Left kidney (tissue), 2 donors: Measurements from ENCODE around the gene LTBP2. TPM values are rescaled to one million over a fixed set of nuclear protein-coding genes. Genes with fewer than 3 reads are reported as not detected.

Experiments used
- DNase-seq: peaks from one replicate; pipeline ENCODE4 v3.0.0-alpha.2; 2013
- polyA plus RNA-seq: library from polyadenylated mRNA; unstranded; fragments of 120-200 nt; gene quantifications from one replicate; pipeline ENCODE4 v1.2.1, GENCODE V29; 2013; ENCODE audit not compliant: insufficient read length

Gene LTBP2
- polyA plus RNA-seq, 1 donor, result 2.3 TPM

DNA sequence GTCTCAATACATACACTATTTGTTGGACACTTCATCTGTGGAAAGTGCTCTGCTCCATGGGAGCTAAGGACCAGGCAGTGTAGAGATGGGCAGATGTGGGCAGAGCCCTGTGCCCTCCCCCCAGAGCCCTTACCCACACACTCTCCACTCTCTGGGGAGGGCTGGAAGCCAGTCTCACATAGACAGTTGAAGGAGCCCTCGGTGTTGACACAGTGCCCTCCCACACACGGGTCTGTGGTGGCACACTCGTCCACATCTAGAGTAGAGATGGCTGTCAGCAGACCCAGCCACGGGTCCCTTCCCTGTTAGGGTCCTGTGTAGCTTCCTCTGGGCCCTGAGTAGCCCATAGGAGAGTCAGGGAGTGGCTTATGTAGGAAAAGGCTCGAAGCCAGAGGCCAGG, 104.2 kb downstream of the LTBP2 start:
- DNase-seq, result no peak

DNA sequence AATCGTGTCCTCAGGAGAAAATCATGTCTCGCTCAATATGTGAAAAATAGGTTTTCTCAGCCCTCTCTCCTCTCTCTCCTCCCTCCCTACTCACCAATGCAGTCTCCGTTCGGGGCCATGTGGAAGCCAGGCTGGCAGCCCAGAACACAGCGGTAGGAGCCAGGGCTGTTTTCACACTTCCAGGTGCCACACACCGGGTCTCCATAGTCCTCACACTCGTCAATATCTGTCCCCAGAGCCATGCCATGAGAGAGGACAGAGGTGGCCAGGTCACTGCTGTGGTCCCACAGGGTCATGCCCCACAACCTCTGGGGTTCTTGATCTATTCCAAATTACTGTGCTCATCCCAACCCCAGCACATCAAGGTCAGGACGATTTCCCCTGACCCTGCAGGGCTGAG, 105.0 kb downstream of the LTBP2 start:
- DNase-seq, result no peak

DNA sequence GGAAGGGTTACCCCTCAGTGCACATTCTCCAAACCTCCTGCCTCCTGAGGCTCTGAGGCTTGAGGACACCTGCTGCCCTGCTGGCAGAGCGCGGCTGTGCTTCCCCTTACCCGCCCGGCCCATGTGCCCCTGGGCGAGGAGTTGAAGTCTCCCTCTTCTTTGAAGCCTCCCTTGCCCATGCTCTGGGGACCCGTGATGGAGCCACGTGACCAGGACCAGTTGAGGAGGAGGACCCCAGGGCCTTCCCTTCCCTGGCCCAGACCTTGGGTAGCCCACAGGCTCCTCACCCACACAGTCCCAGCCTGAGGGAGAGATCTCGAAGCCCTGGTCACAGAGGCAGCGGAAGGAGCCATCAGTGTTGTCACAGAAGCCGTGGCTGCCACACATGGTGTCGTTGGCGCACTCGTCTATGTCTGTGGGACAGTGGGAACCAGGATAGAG, 105.6 kb downstream of the LTBP2 start:
- DNase-seq, result no peak

DNA sequence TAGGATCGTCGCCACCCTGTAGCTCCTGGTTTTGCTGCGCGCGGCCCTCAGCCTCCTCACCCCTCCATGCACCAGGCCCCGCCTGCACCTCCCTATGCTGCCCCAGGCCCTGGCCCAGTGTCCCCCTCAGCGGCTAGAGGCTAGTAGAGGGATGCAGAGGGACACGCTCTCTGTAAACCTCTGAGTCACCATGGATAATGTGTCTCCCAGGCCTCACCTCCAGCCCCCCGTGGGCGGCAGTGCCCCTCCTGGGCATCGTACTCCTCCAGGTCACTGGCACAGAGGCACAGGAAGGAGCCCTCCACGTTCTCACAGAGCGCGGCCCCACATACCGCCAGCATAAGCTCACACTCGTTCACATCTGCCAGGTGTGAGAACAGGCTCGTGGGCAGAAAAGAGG, 106.2 kb downstream of the LTBP2 start:
- no peak for DNase-seq

DNA sequence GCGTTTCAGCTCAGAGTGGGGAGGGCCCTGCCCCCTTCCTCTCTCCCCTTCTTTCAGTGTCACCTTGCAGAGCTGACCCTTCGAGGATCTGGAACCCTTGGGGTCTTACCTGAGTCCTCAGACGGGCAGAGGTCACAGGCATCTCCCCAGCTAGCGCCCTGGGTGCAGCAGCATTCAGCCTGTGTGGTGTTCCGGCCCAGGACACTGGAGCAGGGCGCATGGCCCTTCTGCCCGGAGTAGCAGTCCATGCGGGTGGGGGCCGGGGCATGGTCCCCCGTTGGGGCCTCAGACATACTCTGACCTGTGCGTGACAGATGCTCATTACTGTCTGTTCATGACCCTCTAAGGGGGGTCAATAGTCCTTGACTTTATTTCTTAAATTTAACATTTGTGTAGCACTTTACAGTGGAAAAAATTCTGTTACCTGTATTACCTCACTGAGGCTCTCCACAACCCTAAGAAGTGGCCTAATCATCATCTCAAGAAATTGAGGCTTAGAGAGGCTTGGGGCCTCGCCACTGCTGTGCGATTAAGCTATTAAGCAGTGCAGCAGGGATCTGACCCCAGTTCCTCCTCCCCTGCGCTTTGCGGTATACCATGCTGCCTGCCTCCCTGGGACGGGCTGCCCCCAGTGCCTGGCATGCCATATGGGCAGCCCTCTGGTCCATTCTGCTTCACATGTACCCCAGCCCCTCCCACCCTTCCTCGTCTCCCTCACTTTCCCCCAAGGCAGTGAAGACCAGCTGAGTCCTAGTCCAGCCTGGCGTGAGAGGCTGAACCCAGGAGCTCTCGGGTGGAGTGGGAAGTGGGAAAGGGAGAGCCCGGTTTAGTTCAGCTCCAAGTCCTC, 106.9 kb downstream of the LTBP2 start:
- no peak for DNase-seq

DNA sequence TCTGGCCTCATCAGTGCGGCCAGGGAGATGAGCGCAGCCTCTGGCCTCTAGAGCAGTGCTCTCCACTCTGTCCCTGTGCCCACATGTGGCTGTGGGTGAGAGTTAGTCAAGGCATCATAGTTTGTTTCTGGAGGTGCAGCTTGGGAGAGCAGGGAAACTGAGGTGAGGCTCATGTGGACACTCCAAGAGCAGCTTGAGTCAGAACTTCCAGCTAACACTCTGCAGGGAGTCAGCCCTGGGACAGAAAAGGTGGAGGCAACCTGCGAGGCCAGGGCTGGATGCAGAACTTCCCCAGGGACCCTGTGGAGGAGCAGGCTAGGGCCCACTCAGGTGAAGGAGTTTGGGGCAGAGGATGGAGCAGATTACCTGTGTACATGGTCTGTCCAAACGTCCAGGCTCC, 107.6 kb downstream of the LTBP2 start:
- DNase-seq, result no peak

DNA sequence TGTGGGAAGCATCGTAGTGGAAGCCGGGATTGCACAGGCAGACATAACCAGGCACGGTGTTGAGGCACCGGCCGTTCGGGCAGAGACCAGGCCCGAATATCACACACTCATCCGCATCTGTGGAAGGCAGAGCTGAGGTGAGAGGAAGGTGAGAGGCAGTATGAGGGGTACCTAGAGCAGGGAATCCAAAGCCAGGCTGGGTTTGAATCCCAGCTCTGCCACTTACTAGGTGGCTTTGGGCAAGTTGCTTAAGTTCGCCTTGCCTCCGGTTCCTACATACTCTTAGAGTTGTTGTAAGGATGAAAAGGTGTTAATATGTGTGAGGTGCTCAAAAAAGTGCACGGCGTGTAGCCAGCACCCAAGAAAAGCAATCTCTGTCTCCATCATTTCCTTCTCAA, 108.1 kb downstream of the LTBP2 start:
- DNase-seq, result no peak

DNA sequence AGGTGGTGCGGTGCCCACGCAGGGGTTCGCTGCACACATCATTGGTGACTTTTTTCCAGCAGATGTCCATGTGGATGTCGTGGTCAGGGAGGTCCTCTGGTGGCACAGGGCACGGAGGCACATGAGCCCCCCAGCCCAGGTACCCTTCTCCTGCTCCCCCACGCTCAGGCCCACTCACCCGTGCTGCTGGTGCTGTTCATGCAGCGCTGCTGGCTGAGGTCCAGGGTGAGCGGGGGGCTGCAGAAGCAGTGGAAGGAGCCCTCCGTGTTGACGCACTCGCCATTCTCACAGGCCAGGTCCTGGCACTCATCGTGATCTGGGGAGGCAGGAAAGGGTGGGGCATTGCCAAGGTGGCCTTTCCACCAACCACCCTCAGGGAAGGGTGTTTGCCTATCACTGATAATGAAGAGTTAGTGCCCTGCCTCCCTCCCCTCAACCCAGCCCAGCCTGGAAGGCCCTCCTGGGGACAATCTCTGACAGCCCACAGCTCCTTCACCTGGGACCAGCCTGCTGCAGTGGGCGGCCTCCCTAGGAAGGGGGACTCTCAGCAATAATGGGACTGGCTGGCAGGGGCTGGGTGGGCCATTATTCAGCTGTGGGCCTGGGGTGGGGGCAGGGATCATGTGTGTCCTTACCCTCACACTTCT, 108.6 kb downstream of the LTBP2 start:
- no peak for DNase-seq

DNA sequence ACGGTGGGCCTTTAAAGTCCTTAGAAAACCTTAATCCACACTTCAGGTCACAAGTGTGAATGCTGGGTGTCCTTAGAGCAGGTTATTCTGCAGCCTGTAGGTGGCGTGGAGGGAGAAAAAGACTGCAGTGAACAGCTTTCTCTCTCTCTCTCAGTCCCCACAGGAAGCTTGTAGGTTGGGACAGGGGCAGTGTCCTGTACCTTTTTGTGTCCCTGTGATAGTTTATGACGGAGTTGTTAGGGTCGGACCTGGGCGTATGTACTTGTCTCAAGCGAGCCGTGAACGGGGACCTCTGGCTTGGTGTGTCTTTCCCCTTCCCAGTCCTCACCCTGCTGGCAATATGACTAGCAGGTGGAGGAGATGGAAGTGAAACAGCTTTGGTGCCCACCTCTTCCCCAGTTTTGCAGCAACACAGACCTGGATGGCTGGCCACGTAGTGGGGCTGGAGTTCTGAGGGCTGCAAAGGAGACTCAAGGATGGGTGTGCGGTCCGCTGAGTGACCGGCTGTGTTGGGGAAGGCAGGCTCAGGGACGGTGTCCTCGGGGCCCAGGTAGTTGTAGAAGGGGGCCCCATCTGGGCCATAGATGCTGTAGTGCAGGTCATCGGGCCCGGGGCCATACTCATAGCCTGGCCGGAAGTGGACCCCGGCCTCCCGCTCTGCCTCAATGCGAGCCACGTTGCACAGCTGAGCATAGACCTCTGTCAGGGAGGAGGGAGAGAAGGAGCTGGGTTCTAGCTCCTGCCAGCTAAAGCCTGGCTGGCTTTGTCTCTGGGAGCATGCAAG, 109.6 kb downstream of the LTBP2 start:
- DNase-seq, result peak; percentile 52

DNA sequence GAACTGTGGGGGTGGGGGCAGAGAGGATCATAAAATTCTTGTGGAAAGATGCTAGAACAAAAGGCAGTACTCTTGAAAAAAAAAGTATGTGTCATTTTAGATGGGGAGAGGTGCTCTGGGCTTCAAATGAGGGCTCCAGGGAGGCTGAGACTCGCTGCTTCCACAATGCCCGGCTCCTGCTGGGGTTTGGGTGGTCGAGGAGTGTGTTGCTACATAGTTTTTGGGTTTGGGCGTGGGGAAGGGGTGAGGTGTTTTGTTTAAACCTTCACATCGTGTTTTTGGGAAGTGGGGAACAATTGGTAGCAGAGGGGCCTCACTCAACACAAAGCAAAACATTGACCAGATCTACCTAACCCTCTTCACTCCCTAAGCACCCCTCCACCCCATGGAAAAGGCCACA, 110.3 kb downstream of the LTBP2 start:
- no peak for DNase-seq

DNA sequence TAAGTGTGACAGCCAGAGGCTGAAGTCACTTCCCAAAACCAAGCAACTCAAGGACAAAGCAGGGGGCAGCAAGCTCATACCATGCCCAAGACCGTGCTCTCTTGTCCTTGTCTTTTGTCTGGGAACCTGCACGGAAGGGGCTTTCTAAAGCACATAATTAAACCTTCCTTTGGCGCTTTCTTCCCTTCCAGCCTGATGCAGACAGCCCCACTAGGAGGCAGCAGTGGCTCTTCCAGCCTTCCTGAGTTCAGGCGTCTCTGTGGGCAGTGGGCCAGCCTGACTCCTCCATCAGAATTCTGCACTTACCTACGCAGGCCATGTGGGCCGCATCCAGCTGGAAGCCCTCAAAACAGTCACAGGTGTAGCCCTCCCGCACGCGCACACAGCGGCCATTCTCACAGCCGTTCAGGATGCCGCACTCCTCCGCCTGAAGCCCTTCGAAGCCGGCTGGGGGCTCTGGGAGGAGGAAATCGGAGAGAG, 110.9 kb downstream of the LTBP2 start:
- DNase-seq, result peak; percentile 88

DNA sequence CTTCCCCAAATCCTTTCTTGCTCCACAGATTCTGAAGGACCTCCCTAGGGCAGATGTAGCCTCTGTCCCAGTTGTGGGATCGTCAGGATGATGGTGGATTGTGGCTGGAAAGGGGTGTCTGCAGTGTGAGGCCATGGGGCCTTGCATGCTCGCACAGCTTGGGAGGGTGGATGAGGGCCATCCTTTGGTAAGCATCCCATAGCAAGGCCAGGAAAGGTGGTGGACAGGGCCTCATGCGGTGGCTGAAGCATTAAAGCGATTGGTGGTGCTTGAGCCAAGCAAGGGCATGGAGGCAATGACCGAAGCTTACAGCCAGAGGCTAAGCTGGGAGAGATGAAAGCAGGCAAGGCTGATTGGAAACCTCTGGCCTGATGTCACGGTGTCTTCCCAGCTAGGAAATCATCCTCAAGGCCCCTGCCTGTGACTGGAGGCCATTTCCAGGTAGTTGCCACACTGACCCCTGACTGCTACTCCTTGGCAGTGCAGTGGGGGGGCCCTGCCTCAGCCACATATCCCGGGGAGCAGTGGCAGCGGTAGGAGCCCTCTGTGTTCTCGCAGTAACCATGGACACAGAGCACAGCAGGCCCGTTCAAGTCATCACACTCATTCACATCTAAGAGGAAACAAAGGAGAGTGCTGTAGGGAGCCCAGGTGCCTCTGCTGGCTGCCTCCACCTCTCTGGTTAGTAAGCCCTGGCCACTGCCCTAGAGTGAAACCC, 111.5 kb downstream of the LTBP2 start:
- no peak for DNase-seq

DNA sequence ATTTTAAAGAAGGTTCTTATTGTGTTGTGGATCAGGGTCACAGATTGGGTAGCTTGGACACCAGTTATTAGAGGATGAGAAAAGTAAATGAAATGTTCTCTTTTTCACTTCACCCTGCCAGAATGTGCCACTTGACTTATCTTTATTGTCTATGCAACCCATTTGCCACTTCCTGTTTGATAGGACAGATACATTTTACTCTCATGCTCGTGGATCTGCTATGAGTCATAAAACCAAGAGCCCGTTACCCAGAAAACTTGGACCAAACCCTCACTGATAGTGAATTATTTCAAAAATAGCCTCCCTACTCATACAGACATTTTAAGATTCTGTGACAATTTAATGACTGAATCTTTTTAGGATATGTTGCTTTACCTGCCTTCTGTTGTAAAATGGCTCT, 116.7 kb downstream of the LTBP2 start:
- DNase-seq, result no peak

DNA sequence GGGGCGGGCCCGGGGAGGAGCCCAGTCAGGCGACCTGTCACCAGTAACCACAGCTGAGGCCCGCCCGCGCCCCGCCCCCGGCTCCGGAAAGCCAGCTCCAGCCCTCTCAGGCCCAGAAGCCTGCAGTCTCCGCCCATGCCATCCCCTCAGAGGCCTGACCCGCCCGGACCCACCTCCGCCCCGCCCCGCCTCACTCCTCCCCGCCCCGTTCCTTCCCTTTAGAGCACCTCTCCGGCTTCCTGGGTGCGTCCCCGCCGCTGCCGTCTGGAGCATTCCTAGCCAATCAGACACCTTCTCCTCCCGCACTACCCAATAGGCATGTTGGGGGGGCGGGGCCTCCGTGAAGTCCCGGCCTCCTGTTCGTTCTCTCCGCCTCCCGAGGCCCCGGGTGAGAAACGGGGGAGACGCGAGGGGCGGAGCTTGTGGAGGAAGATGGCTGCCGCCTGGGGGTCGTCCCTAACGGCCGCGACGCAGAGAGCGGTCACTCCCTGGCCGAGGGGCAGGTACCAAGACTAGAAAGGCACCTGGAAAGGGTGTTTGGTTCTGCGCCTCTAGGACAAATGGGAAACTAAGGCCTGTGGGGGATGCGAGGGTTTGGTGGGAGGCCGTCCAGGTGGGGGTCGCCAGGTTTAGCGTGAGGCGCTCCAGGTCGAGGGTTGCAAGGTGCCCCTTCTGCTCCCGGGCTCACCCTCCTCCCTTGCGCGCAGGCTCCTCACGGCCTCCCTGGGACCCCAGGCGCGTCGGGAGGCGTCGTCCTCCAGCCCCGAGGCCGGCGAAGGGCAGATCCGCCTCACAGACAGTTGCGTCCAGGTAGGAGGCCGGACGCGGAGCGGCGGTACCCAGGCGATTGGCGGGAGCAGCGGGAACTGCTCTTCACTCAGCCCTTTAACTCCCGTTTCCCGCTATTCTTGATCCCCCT, 118.4 kb downstream of the LTBP2 start, which contains the start of gene ISCA2:
ISCA2 (plus strand) TSS at position 423 of the 919 bp plus-strand sequence; CDS start at position 433, 10 bp downstream.
- peak; percentile 98 for DNase-seq

DNA sequence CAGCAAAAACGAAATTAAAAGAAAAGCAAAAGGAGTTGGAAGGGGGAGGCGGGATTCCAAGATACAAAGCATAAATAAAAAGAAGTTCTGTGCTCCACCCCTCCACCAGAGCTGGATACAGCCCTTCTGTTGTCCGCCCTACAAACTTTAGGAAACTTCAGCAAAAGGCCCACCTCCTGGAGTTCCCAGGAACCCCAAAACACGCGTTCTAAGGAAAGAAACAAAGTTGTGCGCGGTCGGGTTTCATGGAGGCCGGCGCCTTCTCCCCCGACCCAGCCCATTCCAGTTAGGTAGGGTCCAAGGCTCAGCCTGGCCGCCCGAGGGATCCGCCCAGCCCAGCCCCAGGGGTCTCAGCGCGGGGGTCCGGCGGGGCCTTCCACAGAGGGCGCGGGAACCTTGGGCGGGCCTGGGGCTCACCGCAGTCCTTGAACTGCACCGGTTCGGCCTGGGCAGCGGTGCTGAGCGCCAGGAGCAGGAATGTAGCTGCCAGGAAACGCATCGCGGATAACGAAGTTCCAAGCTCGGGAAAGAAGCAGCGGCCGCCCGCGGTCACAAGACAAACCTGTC, 119.2 kb downstream of the LTBP2 start, which contains the start of gene NPC2:
NPC2 (minus strand) TSS at position 530 of the 567 bp plus-strand sequence; CDS start at position 499, 31 bp downstream.
- no peak for DNase-seq

DNA sequence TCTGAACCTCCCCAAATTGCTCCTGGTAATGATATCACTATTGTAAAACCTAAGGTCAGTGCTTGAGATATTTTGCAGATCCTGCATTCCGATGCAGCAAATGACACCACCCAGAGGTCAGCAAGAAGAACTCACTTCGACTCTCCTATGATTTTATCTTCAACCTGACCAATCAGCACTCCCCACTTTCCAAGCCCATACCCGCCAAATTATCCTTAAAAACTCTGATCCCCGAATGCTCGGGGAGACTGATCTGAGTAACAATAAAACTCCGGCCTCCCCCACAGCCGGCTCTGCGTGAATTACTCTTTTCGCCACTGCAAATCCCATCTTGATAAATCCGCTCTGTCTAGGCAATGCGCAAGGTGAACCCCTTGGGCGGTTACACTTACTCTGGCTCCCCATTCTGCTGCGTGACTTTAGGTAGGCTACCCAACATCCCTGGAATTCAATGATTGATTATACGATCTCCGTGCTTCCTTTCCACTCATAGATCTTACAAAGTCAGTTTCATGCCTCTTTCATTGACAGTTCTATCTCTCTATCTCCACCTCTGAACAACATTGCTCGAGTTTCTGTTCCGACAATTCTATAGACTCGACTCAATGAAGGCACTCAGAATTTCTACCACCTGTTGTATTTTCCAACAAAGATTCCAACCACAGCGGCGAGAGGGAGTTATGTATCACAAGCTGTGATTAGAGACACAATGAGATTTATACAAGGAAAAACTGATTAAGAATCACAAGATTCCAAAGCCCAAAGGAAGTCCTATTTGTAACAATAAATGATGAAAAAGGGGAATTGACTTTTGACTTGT, 119.9 kb downstream of the LTBP2 start:
- DNase-seq, result no peak

DNA sequence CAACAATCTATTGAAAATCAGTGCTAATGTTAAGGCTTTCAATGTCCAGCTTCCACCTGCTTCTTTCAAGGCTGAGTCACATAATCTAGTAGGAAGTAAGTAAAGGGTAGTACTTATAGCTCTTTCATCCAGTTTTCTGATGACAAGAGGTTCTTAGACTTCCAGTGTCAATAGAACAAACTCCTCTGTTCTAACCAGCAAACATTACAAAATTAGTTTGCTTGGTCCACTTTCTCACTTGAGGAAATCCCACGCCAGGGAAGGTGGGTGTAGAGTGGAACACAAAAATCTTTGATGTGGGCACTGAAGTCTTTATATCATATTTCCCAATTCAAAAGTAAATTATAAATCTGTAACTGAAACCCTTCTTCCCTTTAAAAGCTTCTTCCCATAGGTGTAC, 121.6 kb downstream of the LTBP2 start:
- no peak for DNase-seq

DNA sequence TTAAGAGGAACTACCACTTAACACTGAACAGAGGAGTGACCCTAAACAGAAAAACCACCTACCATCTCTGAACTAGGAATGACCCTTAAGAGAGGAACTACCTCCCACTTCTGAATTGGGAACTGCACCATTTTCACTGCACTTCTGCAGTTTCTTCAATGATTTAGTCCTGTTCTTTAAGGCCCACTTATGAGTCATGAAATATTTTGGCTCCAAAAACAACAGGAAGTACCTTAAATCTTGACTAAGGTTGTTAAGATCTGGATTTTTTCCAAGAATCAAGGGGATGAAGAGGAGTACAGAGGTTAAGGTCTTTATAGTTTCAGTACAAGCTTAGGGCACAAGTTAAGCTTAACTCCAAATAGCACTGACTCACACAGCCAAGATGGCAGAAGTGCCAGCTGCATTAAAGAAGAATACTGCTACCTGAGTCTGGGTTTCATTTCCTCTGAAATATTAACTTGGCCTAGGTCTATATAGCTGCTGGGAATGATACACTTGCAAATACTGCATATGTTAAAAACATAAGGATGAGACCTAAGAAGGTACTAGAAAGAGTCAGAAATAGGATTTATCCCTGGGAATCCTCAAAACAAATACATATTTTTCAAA, 123.1 kb downstream of the LTBP2 start:
- no peak for DNase-seq

DNA sequence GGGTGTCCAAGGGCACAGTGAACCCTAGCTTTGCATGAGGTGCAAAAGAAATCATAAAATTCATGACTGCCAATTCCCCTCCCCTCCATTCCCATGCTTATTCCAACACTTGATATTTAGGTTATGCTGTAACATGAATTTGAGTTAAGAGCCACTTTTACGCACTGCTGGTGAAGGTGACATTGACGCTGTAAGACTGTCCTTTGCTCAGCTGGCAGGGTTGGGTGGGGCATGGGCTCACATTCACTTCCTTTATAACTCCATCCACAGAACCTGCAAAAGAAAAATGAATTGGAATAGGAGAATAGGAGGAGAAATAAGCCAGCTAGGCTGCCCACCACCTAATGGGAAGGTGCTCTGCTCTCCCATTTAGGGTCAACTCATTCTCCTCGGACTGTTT, 125.9 kb downstream of the LTBP2 start:
- DNase-seq, result no peak
